T-helper 17 cell (primary cell): ENCODE data around the gene GPRC5A. TPM values are rescaled to one million over a fixed set of nuclear protein-coding genes. Genes with fewer than 3 reads are reported as not detected.
"Not testable (repeated sequence)": the region's sequence is repeated elsewhere in the genome, so short reads cannot be mapped to it uniquely, and the experiment has no call there.

Source experiments
- ATAC-seq: fragments of 150-1000 bp; cut with Tn5 transposase; 2 replicates; pipeline ENCODE4 v1.10.0; 2021; ENCODE audit warnings: mild to moderate bottlenecking, moderate library complexity
- DNase-seq, 3 donors: peaks; one replicate each; pipeline versions ENCODE4 v3.0.0 to v3.0.0-alpha.2; 2020 to 2021
- H3K9me3 ChIP-seq: one replicate; pipeline ENCODE4 v1.7.0; 2013; ENCODE audit warnings: low read length, mild to moderate bottlenecking; ENCODE audit not compliant: control insufficient read depth, poor library complexity, severe bottlenecking
- H3K27ac Mint-ChIP-seq: one replicate; pipeline ENCODE4 v1.8.0; 2022; ENCODE audit warnings: mild to moderate bottlenecking, moderate library complexity, mixed read lengths
- H3K27me3 Mint-ChIP-seq: one replicate; pipeline ENCODE4 v1.8.0; 2022; ENCODE audit warnings: mixed read lengths
- H3K36me3 Mint-ChIP-seq: one replicate; pipeline ENCODE4 v1.8.0; 2022; ENCODE audit warnings: low read depth, mixed read lengths
- H3K4me1 Mint-ChIP-seq: one replicate; pipeline ENCODE4 v1.8.0; 2022; ENCODE audit warnings: mild to moderate bottlenecking, mixed read lengths
- H3K4me3 Mint-ChIP-seq: one replicate; pipeline ENCODE4 v1.8.0; 2022; ENCODE audit warnings: mild to moderate bottlenecking, moderate library complexity, mixed read lengths
- total RNA-seq, 4 donors: library from RNA in 2 of 4; stranded (reverse) in 2 of 4; gene quantifications; one replicate each; pipeline ENCODE4 v1.2.3 and lab custom pipeline; 2022 to 2026

GPRC5A gene, protein sequence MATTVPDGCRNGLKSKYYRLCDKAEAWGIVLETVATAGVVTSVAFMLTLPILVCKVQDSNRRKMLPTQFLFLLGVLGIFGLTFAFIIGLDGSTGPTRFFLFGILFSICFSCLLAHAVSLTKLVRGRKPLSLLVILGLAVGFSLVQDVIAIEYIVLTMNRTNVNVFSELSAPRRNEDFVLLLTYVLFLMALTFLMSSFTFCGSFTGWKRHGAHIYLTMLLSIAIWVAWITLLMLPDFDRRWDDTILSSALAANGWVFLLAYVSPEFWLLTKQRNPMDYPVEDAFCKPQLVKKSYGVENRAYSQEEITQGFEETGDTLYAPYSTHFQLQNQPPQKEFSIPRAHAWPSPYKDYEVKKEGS
- total RNA-seq, result under 1 TPM; 0.02 to 0.26 TPM
- 0.08 to 0.23 reads per million in 2 donors for total RNA-seq (lab: John Stamatoyannopoulos, UW)

DNA sequence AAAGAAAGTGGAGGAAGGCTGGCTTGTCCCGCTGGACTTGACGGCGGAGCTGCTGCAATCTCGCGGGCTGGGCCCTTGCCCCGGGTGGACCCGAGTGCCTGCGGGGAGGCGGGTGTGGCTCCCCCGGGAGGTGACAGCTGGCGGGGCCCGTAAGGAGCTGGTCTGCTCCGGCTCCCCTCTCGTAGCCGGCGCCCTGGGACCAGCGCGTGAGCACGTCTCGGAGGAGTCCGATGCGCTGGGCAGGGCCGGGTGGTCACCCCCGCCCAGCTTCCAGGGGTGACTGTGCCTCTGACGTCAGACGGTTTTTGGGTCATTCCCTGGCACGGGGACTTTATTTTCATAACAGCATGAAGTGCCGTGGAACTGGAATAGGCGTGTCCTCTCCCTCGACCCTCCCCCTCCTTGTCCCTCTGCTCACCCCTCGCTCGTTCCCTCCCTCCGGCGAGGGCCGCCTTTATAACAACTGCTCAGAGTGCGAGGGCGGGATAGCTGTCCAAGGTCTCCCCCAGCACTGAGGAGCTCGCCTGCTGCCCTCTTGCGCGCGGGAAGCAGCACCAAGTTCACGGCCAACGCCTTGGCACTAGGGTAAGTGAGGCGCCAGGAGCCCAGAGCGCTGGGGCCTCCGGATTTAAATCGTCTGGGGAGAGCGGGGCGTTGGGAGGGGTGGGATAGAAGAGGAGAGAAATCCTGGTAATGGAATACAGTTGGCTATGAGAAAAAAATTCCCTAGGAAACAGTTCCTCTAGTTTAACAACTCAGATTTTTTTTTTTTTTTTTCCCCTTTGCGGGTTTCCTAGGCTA is at the start of gene GPRC5A:
Gene GPRC5A, plus strand, starts transcription at position 483 of the 801 bp plus-strand sequence. CDS start 16,688 bp downstream, outside the sequence.
- ATAC-seq (peak; percentile 68), DNase-seq (peak in 1 of 3 donors; percentile 13)
- no peaks in the 10 kb centered on the region for H3K9me3 ChIP-seq
- Mint-ChIP-seq H3K36me3 (peaks cover 3% of the 10 kb centered on the region), H3K27me3 (peaks cover 50% of the 10 kb centered on the region), H3K4me1 (peaks cover 4% of the 10 kb centered on the region), H3K27ac (no peak within 1 kb of the TSS), H3K4me3 (peak within 1 kb of the TSS; percentile 87)

GRCh38 chr12:12845794-12846243 is 45.5 kb upstream of the GPRC5A start:
- Mint-ChIP-seq H3K36me3 (no peaks in the 10 kb centered on the region), H3K4me3 (no peak overlapping the region), H3K4me1 (peaks cover 17% of the 10 kb centered on the region), H3K27ac (no peak overlapping the region), H3K27me3 (no peaks in the 10 kb centered on the region)
- H3K9me3 ChIP-seq, result no peaks in the 10 kb centered on the region
- ATAC-seq (no peak), DNase-seq (no peak)

GRCh38 chr12:12846780-12847179 is 44.6 kb upstream of the GPRC5A start:
- ATAC-seq, result peak; percentile 75
- not testable (repeated sequence) for DNase-seq, H3K27me3 Mint-ChIP-seq, H3K27ac Mint-ChIP-seq, H3K36me3 Mint-ChIP-seq, H3K4me3 Mint-ChIP-seq, H3K9me3 ChIP-seq
- peaks cover 17% of the 10 kb centered on the region for H3K4me1 Mint-ChIP-seq

DNA sequence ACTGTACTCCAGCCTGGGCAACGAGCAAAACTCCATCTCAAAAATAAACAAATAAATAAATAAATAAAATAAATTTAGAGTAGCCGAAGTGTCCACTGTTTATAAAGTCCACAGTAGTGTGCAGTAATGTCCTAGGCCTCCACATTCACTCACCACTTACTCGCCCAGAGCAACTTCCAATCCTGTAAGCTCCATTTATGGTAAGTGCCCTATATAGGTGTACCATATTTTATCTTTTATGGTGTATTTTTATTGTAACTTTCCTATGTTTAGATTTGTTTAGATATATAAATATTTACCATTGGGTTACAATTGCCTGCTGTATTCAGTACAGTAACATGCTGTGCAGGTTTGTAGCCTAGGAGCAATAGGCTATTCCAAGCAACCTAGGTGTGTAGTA is 37.9 kb upstream of the GPRC5A start:
- H3K27ac Mint-ChIP-seq, result no peak overlapping the region
- H3K4me1 Mint-ChIP-seq, result no peaks in the 10 kb centered on the region
- ATAC-seq (no peak), DNase-seq (no peak)
- no peaks in the 10 kb centered on the region for H3K9me3 ChIP-seq
- no peaks in the 10 kb centered on the region for H3K27me3 Mint-ChIP-seq
- no peak overlapping the region for H3K4me3 Mint-ChIP-seq
- H3K36me3 Mint-ChIP-seq, result peaks cover 6% of the 10 kb centered on the region

GRCh38 chr12:12859690-12860089 is 31.7 kb upstream of the GPRC5A start:
- Mint-ChIP-seq H3K36me3 (peaks cover 14% of the 10 kb centered on the region), H3K27ac (no peak overlapping the region), H3K4me1 (no peaks in the 10 kb centered on the region), H3K4me3 (no peak overlapping the region), H3K27me3 (no peaks in the 10 kb centered on the region)
- ATAC-seq (no peak), DNase-seq (no peak)
- no peaks in the 10 kb centered on the region for H3K9me3 ChIP-seq

DNA sequence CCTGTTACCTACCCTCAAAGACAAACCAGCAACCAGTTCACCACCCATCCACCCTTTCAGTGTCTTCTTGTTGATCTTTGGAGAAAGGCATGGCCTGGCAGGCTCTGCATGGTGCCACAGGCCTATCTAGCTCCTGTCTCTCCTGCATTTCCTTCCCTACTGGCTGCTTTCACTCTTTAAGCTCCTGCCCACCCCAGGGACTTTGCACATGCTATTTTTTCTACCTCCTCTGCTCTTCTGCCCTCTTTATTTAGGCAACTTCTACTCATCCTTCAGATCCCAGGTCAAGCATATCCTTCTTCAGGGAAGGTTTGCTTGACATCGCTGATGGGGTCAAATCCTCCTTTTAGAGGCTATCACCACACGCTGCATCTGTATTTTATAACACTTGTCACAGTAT is 27.1 kb upstream of the GPRC5A start:
- Mint-ChIP-seq H3K36me3 (peaks cover 7% of the 10 kb centered on the region), H3K4me3 (no peak overlapping the region), H3K27ac (no peak overlapping the region), H3K4me1 (peaks cover 7% of the 10 kb centered on the region), H3K27me3 (no peaks in the 10 kb centered on the region)
- DNase-seq, result no peak
- no peak for ATAC-seq
- H3K9me3 ChIP-seq, result no peaks in the 10 kb centered on the region

- Mint-ChIP-seq H3K36me3 (peaks cover 2% of the 10 kb centered on the region), H3K4me3 (no peak overlapping the region), H3K27ac (no peak overlapping the region), H3K4me1 (peaks cover 7% of the 10 kb centered on the region), H3K27me3 (no peaks in the 10 kb centered on the region)
- no peaks in the 10 kb centered on the region for H3K9me3 ChIP-seq
- ATAC-seq (no peak), DNase-seq (no peak)
Measured at GRCh38 chr12:12868477-12869235, 22.7 kb upstream of the GPRC5A start.

DNA sequence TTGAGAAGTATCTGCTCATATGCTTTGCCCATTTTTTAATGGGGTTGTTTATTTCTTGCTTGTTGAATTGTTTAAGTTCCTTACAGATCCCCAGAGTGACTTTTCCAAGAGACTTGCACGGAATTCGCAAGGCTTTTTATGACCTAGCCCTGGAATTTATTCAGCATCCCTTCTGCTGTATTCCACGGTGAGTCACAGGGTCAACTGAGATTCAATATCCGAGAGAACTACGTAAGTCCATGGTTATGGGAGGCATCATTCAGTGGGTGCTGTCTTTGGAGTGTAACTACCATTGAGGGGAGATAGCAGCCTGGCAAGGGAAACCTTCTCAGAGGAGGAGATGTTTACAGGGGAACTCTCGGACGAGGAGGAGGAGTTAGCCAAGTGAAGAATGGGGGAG is 20.9 kb upstream of the GPRC5A start:
- Mint-ChIP-seq H3K4me1 (peaks cover 7% of the 10 kb centered on the region), H3K27me3 (no peaks in the 10 kb centered on the region), H3K27ac (no peak overlapping the region)

GRCh38 chr12:12871587-12872138 is 19.7 kb upstream of the GPRC5A start:
- Mint-ChIP-seq H3K36me3 (peaks cover 2% of the 10 kb centered on the region), H3K4me1 (peaks cover 6% of the 10 kb centered on the region)

More for the DNA sequence above, 20.9 kb upstream of the GPRC5A start:
- no peak for DNase-seq
- H3K4me3 Mint-ChIP-seq, result no peak overlapping the region
- H3K36me3 Mint-ChIP-seq, result peaks cover 2% of the 10 kb centered on the region
- no peak for ATAC-seq
- no peaks in the 10 kb centered on the region for H3K9me3 ChIP-seq

GRCh38 chr12:12872139-12872933 is 19.0 kb upstream of the GPRC5A start:
- H3K36me3 Mint-ChIP-seq, result peaks cover 2% of the 10 kb centered on the region
- H3K27ac Mint-ChIP-seq, result no peak overlapping the region
- no peak for DNase-seq
- H3K4me3 Mint-ChIP-seq, result no peak overlapping the region
- no peaks in the 10 kb centered on the region for H3K9me3 ChIP-seq
- H3K27me3 Mint-ChIP-seq, result peaks cover 3% of the 10 kb centered on the region
- ATAC-seq, result no peak
- H3K4me1 Mint-ChIP-seq, result peaks cover 7% of the 10 kb centered on the region

More at GRCh38 chr12:12871587-12872138, 19.7 kb upstream of the GPRC5A start:
- H3K9me3 ChIP-seq, result no peaks in the 10 kb centered on the region
- no peaks in the 10 kb centered on the region for H3K27me3 Mint-ChIP-seq
- DNase-seq (no peak), ATAC-seq (no peak)
- H3K27ac Mint-ChIP-seq, result no peak overlapping the region
- no peak overlapping the region for H3K4me3 Mint-ChIP-seq

- ATAC-seq (no peak), DNase-seq (no peak)
- Mint-ChIP-seq H3K27ac (no peak overlapping the region), H3K4me1 (peaks cover 8% of the 10 kb centered on the region), H3K4me3 (no peak overlapping the region), H3K27me3 (peaks cover 5% of the 10 kb centered on the region), H3K36me3 (peaks cover 2% of the 10 kb centered on the region)
- no peaks in the 10 kb centered on the region for H3K9me3 ChIP-seq
Measured at GRCh38 chr12:12872934-12873275, 18.5 kb upstream of the GPRC5A start.

DNA sequence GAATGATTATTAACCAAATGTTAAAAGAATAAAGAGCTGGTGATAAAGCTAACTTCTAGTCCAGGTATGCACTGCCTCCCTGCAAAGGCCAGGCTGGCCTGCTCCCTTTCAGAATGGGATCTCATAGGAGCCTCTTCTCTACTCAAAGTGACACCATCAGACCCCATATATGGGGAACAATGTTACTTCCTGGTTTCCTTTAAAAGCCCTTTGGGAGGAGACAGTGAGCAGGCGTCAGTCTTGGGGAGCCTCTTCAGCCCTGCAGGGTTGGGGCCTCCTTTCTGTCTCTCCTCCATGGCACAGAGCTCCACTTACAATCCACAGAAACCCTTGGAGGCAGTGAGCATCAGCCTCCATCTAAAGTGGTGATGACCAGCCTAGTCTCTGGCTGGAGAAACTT is 17.3 kb upstream of the GPRC5A start:
- H3K36me3 Mint-ChIP-seq, result peaks cover 2% of the 10 kb centered on the region
- peaks cover 5% of the 10 kb centered on the region for H3K27me3 Mint-ChIP-seq
- no peak overlapping the region for H3K27ac Mint-ChIP-seq
- H3K4me3 Mint-ChIP-seq, result no peak overlapping the region
- no peaks in the 10 kb centered on the region for H3K9me3 ChIP-seq
- no peak for DNase-seq
- no peak for ATAC-seq
- peaks cover 3% of the 10 kb centered on the region for H3K4me1 Mint-ChIP-seq
